ENCODE measurements around the gene DENND11.
"Not testable (repeated sequence)": the region's sequence is repeated elsewhere in the genome, so short reads cannot be mapped to it uniquely, and the experiment has no call there.

DENND11 gene

DNA sequence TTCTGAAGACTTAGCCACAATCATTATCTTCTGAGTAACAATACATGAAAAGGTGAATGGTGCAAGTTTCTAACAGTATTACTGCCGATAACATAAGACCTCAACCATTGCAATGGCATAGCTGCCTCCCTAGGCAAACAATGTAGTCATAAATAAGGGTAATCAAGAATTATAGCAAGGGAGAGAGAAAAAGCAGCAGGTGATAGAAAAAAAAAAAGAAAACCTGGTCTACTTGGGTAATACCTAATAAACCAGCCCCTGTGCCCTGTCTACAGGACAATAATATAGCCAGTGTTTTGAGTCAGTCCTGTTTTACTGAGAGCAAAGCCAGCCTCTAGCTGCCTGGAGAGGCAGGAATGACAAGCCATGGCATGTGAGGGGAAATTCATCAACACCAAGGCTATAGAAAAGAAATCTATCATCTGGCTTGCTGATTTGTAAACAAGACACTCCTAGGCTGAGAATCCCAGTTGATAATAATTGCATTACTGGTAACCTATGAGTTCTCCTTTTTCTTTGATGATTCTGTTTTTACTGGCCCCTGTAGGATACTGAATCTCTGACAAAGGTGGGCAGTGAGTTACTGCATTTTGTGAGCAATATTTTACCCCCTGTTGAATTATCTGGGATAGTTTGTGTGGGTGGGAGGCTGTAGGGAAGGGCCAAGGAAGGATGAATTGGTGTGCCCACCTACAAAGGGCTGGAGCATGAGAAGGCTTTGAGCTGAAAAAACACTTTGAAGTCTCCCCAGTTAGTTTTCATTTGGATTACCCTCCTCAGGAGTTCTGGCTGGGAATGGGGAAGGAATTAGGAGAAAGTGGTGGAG is 4.5 kb upstream of the DENND11 start:
- no peak for DNase-seq (ENCODE audit: low read depth in 2 of 2)

DNA sequence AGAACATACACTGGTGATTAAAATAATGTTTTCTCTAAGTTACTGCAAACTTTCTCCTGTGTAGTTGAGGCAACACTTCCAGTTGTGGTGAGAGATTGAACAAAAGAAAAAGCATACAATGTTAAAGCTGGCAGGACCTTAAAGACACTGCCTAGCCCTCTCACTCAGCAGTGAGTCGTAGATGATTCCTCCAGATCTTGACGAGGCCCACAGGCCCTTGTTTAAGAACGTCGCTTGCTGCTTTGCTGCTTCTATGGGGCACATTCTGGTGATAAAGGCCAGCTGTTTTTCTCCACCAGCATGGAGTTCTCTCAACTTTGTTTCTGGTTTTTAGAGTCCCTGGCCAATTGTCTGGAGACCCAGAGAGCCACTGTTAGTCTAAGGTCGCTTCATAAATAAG is 2.8 kb upstream of the DENND11 start:
- no peak for DNase-seq (ENCODE audit: low read depth in 2 of 2)

DNA sequence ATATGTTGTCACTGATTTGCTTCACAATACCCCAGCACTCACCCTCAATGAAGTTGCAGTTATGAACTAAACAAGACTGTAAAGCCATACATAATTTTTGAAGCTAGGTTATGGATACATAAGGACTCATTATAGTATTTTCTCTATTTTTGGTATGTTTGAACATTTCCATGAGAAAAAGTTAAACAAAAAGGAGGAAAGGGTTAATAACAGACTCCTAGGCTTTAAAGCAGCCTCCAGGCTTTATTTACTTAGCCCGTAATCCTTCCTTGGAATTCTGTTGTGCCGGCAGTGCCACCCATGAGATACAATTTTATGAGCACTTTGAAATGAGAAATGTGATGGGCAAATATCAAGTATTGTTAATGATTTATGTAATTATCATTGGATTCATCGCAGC is 2.1 kb upstream of the DENND11 start:
- DNase-seq (ENCODE audit: low read depth in 2 of 2), result no peak

DNA sequence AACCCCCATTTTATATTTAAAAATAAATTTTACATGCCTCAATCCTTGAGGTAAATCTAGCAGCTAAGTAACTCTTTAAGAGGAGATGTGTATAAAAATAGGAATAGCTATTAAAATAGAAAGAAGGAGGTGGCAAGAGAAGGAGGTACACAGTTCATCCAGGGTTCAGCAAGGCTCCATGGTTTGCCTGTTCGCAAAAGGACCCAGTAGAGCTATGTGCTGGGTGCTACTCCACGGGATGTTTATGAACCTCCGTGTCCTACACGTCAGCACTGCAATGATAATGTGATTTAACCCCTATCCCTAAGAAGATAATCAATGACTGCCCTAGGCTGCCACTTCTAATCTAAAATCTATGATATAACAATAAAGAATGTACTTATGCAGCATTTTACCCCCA is 926 bp upstream of the DENND11 start:
- no peak for DNase-seq (ENCODE audit: low read depth in 2 of 2)

DNA sequence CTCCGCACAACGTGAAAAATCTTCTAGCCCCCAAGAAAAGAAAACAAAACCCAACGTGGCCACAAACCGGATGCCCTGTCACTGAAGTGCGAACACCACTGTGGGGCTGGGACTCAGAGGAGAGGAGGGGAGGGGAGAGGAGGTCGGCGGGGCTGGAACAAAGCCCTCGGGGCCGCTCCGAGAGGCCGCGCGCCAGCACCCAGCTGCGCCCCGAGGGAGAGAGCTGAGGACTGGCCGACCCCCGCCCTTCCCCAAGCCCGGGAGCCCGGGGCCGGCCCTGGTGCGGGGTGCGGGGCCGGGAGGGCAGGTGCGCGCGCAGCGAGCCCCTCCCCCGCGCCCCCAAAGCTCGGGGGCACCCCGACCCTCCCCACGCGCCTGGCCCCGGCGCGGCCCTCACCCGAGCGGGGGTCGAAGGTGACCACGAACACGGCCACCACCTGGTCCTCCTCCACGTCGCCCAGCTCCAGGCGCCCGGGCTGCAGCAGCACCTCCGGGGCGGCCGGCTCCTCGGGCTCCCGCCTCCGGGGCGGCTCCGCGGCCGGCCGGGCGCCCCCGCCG is 398 bp downstream of the DENND11 start:
- no peak for DNase-seq (ENCODE audit: low read depth in 2 of 2)

DNA sequence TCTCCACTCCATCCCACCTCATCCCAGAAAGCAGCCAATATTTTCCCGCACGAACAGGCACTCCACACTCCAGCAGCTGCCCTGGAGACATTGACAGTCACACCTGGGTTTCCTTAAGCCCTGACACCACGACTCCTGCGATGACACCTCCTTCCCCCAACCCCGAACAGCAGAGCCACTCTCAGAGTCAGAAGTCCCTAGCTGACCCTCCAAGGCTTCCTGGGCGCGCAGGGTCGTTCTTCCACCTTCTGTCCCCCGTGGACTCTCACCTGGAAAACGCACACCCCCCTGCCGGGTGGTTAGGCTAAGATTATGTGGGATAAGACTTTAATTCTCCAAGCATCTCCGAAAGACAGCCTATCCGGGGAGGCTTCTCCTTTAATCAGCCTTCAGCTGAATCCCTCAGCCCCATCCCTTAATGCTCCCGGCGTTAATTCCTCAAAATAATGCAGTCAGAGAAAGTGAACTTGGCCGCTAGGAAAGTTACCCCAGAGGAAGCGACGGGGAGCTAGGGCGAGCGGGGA is 1.1 kb downstream of the DENND11 start:
- no peak for DNase-seq (ENCODE audit: low read depth in 2 of 2)

DNA sequence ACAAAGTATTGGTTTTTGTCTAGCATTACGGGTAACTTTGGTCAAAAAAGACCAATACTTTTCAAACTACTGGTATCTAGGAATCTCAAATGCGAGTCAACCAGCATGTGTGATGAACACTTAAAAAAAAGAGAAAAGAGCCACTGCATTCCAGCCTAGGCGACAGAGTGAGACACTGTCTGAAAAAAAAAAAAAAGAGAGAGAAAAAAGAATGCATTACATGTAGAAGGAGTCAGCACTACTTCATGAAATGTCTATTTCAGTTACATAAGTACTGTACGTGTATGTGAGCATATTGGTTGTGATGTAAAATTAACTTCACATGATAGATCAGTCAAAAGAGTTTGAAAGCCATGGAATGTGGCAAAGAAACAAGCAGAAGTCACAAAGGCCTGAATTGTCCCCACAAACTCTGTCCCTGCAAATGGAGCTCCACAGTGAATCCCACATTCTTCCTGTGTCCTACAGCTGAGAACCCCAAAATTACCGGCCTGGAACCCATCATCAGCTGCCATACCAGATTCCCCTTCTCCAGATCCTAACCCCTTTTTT is 1.6 kb downstream of the DENND11 start:
- no peak for DNase-seq (ENCODE audit: low read depth in 2 of 2)

DNA sequence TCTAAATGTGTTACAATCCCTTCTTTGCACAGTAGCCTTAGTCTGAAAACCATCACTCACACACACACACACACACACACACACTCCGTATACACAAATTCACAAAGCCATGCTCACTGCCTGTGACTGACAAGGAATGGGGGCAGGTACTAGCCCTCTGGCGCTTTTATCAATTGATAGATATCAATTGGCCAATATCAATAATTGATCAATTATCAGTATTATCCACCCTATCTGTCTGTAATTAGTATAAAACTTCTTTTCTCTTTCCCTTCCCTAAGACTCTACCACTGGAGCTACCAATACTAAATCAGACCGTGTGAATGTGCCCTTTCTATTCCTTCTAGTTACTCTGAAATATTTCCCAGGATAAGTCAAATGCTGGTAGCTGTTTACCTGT is 2.1 kb downstream of the DENND11 start:
- DNase-seq (ENCODE audit: low read depth in 2 of 2), result no peak

DNA sequence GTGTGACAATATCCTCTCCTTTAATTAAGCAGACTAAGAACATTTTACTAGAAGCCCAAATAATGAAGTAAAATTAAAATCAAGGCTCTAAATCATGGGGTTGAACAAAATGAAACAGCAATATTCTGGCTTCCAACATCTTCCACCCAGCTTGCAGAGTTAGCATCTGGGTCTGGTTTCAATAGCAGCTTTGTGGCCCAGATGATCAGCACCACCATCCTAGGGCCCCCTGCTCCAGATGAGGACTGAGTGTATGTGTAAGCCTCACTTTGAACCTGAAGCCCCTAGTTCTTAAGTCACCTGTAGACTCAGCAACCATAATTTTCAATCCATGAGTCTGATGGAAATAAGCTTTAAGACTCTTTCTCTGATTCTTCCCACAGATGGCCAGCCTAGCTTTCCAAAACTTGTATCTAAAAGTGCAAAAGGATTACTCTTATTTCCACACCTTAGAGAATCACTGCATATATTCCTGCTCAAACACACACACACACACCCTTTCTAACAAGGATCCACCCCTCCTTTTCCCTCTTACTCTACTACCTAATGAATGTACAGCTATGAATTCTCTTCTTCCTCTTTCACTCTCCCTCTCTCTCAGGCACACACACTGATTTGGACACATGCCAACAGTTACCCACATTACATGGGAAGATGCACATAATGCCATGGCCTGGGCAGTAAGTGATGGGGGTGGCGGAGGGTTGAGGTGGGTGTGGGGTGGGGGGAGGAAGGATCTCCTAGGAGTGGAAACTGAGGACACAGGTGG is 3.5 kb downstream of the DENND11 start:
- DNase-seq (ENCODE audit: low read depth in 2 of 2), result no peak

DNA sequence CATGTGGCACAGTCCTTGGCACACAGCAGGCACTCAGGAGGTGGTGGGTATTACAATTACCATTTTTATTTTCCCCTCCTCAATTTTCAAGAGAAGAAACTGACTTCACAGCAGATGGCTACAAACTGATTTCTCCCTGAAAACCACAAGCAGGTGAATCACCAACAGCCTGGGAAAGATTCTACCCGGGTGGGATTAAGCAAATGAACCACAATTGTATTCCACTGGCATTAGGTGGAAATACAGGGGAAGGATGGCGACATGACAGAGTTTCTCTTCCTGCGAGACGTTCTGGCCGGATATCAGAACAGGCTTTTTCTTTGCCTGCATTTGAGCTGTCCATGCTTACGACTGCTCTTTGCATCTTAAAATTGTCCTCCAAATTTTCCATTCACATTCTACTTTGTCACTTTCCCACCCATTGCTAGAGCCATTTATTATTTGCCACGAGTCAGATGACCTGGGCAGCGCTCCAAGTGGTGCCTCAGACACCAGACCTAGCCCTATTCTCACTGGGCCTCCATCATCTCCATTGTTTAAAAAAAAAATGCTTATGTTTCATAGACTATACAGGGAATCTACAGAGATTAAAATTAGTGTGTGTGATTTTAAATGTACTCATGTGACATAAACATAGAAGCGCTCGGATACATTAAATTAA is 4.6 kb downstream of the DENND11 start:
- DNase-seq (ENCODE audit: low read depth in 2 of 2), result peak in 1 of 2 experiments; percentile 9

DNA sequence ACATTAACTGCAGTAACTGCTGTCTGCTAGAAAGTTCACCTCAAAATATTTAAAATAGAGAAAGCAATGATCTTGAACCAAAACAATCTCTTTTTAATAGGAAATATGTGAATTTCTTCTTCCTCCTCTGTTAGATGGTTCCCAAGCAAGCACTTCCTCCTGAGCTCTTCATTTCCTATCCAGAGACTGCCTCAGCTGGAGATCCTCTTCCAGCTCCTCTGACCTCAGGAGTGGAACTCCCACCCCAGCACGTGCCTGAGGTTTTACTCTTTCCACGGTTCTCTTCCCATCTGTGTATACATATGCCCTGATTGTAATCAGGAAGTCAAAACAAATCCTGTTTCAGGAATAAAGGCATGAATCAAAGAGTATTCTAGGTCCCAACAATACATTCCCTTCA is 5.6 kb downstream of the DENND11 start:
- no peak for DNase-seq (ENCODE audit: low read depth in 2 of 2)

DNA sequence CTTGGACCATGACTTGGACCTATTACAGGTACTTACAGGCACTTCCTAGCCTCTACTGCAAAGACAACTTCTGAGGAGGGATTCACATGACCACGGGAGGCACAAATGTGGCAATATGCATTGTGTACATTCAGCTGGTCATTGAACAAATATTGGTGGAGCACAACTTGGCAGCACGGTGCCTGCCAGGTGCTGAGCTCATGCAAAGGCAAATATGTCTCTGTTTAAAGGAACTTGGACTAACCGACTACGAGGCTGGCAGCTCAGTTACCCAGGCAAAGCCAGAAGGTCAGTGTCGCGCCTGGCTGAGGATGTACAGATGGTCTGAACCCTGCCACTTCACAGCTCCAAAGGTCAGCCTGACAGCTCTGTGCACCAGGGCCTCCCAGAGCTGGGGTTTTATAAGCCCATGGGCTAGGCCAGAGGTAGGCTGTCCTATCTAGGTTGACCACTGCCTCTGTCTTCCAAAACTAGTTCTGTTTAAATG is 6.1 kb downstream of the DENND11 start:
- DNase-seq (ENCODE audit: low read depth in 2 of 2), result no peak

DNA sequence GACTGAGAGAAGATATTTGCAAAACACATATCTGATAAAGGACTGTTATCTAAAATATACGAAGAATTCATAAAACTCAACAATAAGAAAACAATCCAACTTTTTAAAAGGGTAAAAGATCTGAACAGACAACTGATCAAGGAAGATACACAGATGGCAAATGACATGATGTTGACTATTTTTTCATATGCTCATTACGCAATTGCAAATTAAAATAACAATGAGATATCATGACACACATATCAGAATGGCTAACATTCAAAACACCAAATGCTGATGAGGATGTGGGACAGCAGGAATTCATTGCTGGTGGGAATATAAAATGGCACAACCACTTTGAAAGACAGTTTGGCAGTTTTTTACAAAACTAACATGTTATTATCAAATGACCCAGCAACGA is 8.9 kb downstream of the DENND11 start:
- DNase-seq (ENCODE audit: low read depth in 2 of 2), result no peak

DNA sequence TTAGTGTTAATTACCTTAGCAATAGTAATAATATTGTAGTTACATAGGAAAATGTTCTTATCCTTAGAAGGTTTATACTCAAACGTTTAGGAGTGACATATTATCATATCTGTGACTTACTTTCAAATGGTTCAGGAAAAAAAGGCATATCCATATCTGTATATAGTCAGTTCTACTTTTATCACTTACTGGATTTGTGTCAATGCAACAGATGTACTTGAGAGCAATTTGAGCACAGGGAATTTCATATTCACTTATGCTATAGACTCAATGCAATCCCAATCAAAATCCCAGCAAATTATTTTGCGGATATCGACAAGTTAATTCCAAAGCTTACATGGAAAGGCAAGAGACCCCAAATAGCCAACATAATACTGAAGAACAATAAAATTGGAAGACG is 10.0 kb downstream of the DENND11 start:
- no peak for DNase-seq (ENCODE audit: low read depth in 2 of 2)

DNA sequence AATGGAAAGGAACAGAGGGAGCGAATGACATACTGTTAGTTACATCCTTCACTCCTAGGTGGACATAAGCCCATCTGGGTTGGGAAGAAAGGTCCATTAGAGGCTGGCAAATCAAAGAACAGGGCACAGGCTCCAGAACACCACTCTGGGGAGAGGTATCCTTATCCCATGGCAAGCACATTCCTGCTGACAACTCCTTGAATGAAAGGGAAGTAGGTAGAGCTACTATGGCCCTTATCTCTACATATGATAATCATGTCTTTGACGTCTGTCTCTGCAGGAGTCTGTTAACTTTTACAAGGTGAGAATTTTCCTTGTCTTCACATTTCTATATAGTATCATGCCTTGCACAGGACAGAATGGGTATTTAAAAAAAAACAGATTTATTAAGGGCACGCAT is 10.4 kb downstream of the DENND11 start:
- DNase-seq (ENCODE audit: low read depth in 2 of 2), result no peak

DNA sequence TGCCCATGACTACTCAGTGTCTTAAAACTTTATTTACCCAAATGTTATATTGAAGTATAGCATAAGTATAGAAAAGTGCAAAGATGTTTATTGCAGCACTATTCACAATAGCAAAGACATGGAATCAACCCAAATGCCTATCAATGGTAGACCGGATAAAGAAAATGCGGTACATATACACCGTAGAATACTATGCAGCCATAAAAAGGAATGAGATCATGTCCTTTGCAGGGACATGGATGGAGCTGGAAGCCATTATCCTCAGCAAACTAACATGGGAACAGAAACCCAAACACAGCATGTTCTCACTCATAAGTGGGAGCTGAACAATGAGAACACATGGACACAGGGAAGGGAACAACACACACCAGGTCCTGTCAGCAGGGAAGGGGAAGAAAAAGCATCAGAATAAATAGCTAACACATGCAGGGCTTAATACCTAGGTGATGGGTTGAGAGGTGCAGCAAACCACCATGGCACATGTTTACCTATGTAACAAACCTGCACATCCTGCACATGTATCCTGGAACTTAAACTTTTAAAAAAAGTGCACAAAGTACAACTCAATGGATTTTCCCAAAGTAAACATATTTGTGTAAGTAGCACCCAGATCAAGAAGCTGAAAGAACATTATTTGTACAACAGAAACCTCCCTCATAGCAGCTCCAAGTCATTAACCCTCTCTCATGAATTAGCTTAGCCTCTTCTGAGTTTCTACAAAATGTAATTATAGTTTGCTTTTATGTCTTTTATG is 12.7 kb downstream of the DENND11 start:
- not testable (repeated sequence) for DNase-seq (ENCODE audit: low read depth in 2 of 2)

DNA sequence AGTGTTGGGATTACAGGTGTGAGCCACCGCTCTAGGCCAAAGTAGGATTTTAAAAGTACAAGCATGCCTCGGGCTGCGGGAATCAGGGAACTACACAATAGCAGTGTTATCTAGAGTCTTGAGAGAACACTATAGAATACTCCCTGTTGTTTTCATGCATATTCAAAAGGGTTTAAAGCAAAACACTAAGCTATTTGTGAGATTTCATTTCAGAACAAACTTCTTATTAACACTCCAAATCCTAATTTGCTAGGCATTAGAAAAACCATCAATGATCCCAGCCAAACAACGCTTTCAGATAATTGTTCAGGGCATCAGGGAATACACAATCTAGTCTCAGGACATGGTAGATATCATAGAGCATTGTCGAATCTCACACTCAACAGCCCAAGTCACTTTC is 13.9 kb downstream of the DENND11 start:
- DNase-seq (ENCODE audit: low read depth in 2 of 2), result no peak

DNA sequence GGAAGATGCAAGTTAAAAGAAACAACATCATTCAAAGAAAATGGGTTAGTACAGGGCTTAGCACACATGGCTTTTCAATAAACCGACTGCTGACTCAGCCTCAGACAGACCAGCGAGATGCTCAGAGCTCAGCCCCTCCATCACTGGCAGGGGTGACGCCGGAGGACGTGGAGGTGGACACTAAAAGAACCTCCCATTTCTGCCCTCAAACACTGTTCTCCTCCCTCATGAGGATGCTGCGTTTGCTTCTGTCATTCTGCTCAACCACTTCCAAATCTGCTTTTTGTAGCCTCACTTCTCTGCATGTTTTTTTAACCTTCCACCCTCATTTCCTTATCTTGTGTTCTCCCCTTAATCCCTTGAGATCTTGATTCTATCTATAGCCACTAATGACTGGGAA is 15.3 kb downstream of the DENND11 start:
- no peak for DNase-seq (ENCODE audit: low read depth in 2 of 2)

DNA sequence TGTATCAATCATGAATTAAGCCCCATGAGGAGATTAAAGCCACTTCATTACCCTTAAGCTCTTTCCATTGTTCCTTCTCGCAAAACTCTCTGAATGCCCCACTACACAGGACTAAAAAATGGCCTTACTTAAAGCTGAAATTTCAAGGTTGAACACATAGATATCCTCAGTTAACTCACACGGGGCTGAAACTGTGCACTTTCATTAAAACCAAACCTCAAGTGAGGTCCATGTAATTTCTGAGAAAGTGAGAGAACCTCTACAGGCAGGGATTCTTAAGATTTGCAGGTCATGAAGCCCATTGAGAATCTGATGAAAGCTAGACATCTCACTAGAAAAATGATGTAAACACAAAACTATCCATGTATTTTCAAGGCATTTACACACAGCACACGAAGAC is 15.9 kb downstream of the DENND11 start:
- DNase-seq (ENCODE audit: low read depth in 2 of 2), result no peak

DNA sequence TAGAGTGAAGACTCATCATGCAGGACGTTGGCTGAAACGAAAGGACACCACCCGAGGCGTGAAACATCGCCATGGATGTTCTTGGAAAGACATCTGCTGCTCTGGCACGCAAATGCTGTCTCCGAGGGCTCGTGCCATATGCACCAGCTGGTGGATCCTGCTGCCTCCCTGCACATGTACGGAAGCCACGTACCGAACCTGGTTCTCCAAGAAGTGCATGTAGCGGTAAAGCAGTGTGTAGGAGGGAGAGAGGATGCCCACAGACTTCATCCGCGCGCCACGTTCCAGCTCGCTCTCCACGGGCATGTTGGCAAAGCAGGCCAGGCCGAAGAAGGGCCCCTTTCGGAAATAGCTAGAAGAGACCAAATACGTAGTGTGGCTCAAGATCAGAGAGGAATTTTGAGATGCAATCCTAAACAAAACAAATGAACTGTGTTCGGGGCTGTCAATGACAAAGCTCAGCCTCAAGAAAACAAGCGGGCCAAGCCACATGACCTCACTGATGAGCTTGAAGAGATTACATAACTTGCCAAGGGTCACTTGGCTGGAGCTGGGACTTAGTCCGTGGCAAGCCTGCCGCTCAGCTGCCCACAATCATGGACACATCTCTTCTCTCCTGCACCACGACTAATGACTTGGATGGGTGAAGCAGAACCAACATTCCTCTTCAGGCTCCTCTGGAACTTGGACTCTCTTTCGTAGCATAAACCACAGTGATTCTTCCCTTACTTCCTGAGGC is 16.5 kb downstream of the DENND11 start:
- DNase-seq (ENCODE audit: low read depth in 2 of 2), result no peak

Data from fibroblast of skin of left quadriceps (primary cell).